Right atrium auricular region (tissue), 2 donors: ENCODE results near the gene PXK. TPM values are rescaled to one million over a fixed set of nuclear protein-coding genes. Genes with fewer than 3 reads are reported as not detected.

Experiments used
- DNase-seq: peaks from one replicate; pipeline ENCODE4 v3.0.0-alpha.2; 2019; ENCODE audit warnings: low spot score
- H3K27ac ChIP-seq, 2 donors: fragments of 200-600 bp; sonication (generic); 1 replicate in 1 of 2; 2 replicates in 1 of 2; pipeline ENCODE4 v1.5.1; 2016 to 2019
- H3K27me3 ChIP-seq, 2 donors: fragments of 200-600 bp; sonication (generic); one replicate each; pipeline versions ENCODE4 v1.5.1 to v1.6.0; 2017 to 2019
- H3K36me3 ChIP-seq: fragments of 200-600 bp; sonication (generic); one replicate; pipeline ENCODE4 v1.5.1; 2016
- H3K4me1 ChIP-seq, 2 donors: fragments of 200-600 bp; sonication (generic); one replicate each; pipeline versions ENCODE4 v1.5.1 to v1.6.0; 2017 to 2019
- H3K4me3 ChIP-seq, 2 donors: fragments of 200-600 bp; sonication (generic); 1 replicate in 1 of 2; 2 replicates in 1 of 2; pipeline ENCODE4 v1.5.1; 2017 to 2019; ENCODE audit warnings: mild to moderate bottlenecking in 1 of 2, moderate library complexity in 1 of 2
- H3K9me3 ChIP-seq, 2 donors: fragments of 200-600 bp; sonication (generic); one replicate each; pipeline ENCODE4 v1.5.1; 2019
- CTCF ChIP-seq, 2 donors: fragments of 200-600 bp; sonication (generic); IDR thresholded peaks; one replicate each; pipeline ENCODE4 v1.5.1; 2019; ENCODE audit warnings: antibody characterized with exemption in 2 of 2
- total RNA-seq, 2 donors: library from RNA; depleted of rRNA; stranded (reverse); fragments of >200 nt; gene quantifications; one replicate each; pipeline ENCODE4 v1.1.0, GENCODE V29; 2016

The PXK gene
- total RNA-seq, 2 donors from 2014 or later = 18.3 to 22.5 TPM

DNA sequence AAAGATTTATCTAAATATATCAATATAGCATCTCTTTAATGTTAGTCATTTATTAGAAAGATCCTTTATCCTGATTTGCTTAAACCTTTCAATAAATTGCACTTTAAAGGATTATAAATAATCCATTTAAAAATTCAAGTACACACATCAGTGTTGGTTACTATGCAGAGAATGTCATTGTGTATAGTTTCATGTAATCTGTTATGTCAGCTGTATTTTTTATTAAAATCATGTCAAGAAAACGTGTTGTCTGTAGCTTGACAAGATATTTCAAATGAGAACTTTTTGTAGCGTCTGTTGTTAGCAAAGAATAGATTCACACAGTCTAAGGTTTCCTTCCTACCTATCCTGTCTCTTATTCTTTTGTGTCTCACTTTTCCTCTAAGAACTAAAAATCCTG, 93.1 kb downstream of the PXK start:
- H3K27ac ChIP-seq = no peak overlapping the region
- TF ChIP-seq CTCF (IDR thresholded peaks at IDR 0.05) = no peak

GRCh38 chr3:58427661-58428361, 95.1 kb downstream of the PXK start:
- no peak for TF ChIP-seq CTCF (IDR thresholded peaks at IDR 0.05)
- Histone ChIP-seq H3K27ac (no peak overlapping the region), H3K4me1 (peaks cover 0 to 11% of the 10 kb centered on the region in 2 donors), H3K27me3 (no peaks in the 10 kb centered on the region), H3K9me3 (no peaks in the 10 kb centered on the region), H3K36me3 (peaks cover 76% of the 10 kb centered on the region), H3K4me3 (no peak overlapping the region)
- DNase-seq = no peak

More for the DNA sequence above, 93.1 kb downstream of the PXK start:
- no peaks in the 10 kb centered on the region for H3K4me1 ChIP-seq
- no peak overlapping the region for H3K4me3 ChIP-seq
- no peaks in the 10 kb centered on the region for H3K27me3 ChIP-seq
- H3K9me3 ChIP-seq = no peaks in the 10 kb centered on the region
- H3K36me3 ChIP-seq = peaks cover 64% of the 10 kb centered on the region
- DNase-seq = no peak

- Histone ChIP-seq H3K36me3 (peaks cover 73% of the 10 kb centered on the region), H3K27me3 (no peaks in the 10 kb centered on the region), H3K9me3 (no peaks in the 10 kb centered on the region), H3K4me3 (no peak overlapping the region), H3K27ac (no peak overlapping the region), H3K4me1 (peaks cover 0 to 22% of the 10 kb centered on the region in 2 donors)
- DNase-seq = no peak
- TF ChIP-seq CTCF (IDR thresholded peaks at IDR 0.05) = no peak
Measured at GRCh38 chr3:58429657-58430056, 97.0 kb downstream of the PXK start.

DNA sequence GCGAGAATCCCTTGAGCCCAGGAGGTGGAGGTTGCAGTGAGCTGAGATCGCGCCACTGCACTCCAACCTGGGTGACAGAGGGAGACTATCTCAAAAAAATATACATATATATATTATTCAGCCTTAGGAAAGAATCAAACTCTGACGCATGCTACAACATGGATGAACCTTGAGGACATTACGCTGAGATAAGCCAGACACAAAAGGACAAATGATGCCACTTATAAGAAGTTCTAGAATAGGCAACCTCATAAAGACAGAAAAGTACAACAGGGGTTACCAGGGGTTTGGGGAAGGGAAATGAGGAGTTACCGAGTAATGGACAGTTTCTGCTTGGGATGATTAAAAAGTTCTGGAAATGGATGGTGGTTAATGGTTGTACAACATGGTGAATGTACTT, 100.2 kb downstream of the PXK start:
- Histone ChIP-seq H3K27ac (peak overlapping the region; percentile 94 to 95), H3K4me1 (peaks cover 0 to 34% of the 10 kb centered on the region in 2 donors), H3K27me3 (no peaks in the 10 kb centered on the region), H3K4me3 (peak overlapping the region; percentile 68 to 81), H3K36me3 (peaks cover 40% of the 10 kb centered on the region), H3K9me3 (no peaks in the 10 kb centered on the region)
- no peak for DNase-seq
- no peak for TF ChIP-seq CTCF (IDR thresholded peaks at IDR 0.05)

DNA sequence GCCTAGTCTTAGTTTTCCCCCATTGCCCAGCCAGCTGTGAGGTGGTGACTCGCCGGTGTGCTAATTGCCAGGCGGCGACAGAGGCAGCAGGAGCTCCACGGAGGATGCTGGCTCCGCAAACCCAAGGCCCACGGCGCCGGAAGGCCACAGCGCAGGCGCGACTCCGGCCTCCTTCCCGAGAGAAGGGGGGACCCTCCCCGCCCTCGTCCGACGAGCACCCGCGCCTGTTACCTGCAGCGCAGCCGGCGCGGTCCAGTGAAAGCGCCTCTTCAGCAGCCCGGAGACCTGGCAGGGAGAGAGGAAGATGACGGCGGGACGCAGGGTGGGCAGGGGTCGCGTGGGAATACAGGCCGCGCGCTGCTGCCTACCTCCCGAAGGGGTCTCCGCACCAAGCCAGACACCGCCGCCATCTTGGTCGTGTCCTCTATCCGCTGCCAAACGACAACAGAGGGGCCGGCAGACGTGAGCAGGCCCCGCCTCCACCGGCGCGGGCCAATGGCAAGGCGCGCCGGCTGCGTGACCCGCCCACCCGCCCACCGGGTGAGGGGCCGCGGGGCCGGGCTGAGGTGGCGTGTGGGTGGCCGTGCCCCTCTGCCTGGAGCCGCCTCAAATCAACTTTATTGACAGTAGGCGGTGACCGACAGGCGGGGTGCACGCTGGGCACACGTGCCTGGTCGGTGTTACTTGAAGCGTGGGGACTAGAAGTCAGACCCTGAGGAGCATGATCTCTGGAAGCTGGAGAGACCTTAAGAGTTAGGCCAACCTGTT, 100.9 kb downstream of the PXK start, which contains the start of gene PDHB:
PDHB (minus strand) TSS at position 433 of the 768 bp plus-strand sequence; CDS start at position 410, 23 bp downstream.
- H3K4me1 ChIP-seq = peaks cover 0 to 34% of the 10 kb centered on the region in 2 donors
- peak; percentile 94 for DNase-seq
- H3K4me3 ChIP-seq = peak within 1 kb of the TSS; percentile 68 to 81
- H3K9me3 ChIP-seq = no peaks in the 10 kb centered on the region
- peak in 1 of 2 donors; percentile 34 for TF ChIP-seq CTCF (IDR thresholded peaks at IDR 0.05)
- peaks cover 33% of the 10 kb centered on the region for H3K36me3 ChIP-seq
- H3K27me3 ChIP-seq = no peaks in the 10 kb centered on the region
- H3K27ac ChIP-seq = peak within 1 kb of the TSS; percentile 94 to 95
